Stimulated activated naive CD8-positive, alpha-beta T cell treated with anti-CD3 and anti-CD28 coated beads, Interleukin-15, amount 100 ng/mL, for 72 hours (primary cell): Measurements from ENCODE around the gene HOPX.
"Not testable (repeated sequence)": the region's sequence is repeated elsewhere in the genome, so short reads cannot be mapped to it uniquely, and the experiment has no call there.

ENCODE experiments used
- ATAC-seq: fragments of 150-1000 bp; cut with Tn5 transposase; 2 replicates; pipeline ENCODE4 v1.10.0; 2021; ENCODE audit warnings: mild to moderate bottlenecking, moderate library complexity
- DNase-seq, 2 donors: peaks; one replicate each; pipeline ENCODE4 v3.0.0; 2021 to 2022
- H3K27ac Mint-ChIP-seq, 2 donors: one replicate each; pipeline ENCODE4 v1.8.0; 2022; ENCODE audit warnings: mild to moderate bottlenecking in 2 of 2, mixed read lengths in 2 of 2, moderate library complexity in 2 of 2
- H3K27me3 Mint-ChIP-seq: one replicate; pipeline ENCODE4 v1.8.0; 2022; ENCODE audit warnings: mixed read lengths
- H3K4me1 Mint-ChIP-seq: one replicate; pipeline ENCODE4 v1.8.0; 2022; ENCODE audit warnings: mild to moderate bottlenecking, mixed read lengths
- H3K4me3 Mint-ChIP-seq, 2 donors: one replicate each; pipeline ENCODE4 v1.8.0; 2022; ENCODE audit warnings: mild to moderate bottlenecking in 2 of 2, mixed read lengths in 2 of 2, moderate library complexity in 1 of 2
- H3K9me3 Mint-ChIP-seq, 2 donors: one replicate each; pipeline ENCODE4 v1.8.0; 2022; ENCODE audit warnings: mixed read lengths in 2 of 2

Gene HOPX

DNA sequence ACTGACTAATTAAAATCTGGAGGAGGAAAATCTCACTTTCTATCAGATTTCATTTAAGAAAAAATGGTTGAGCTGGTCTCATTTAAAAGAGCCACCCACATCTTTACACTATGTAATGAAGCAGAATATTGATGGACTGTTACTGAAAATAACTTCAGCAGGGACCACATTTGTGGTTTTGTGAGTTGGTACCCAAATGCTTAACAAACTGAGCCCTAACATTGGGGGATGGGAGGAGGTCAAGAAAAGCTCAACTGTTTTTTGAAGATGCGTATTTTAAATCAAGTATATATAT is 30.1 kb downstream of the HOPX start:
- H3K27me3 Mint-ChIP-seq, result peaks cover 8% of the 10 kb centered on the region
- DNase-seq (peak in 1 of 2 donors; percentile 21), ATAC-seq (peak; percentile 63)
- H3K9me3 Mint-ChIP-seq, result peaks cover 13 to 15% of the 10 kb centered on the region in 2 donors
- H3K27ac Mint-ChIP-seq, result peak overlapping the region in 1 of 2 donors; percentile 92
- H3K4me1 Mint-ChIP-seq, result peaks cover 83% of the 10 kb centered on the region
- peak overlapping the region; percentile 11 to 67 for H3K4me3 Mint-ChIP-seq

- H3K4me3 Mint-ChIP-seq, result peak overlapping the region; percentile 43 to 77
- peaks cover 83% of the 10 kb centered on the region for H3K4me1 Mint-ChIP-seq
- H3K27me3 Mint-ChIP-seq, result peaks cover 6% of the 10 kb centered on the region
- ATAC-seq (peak; percentile 69), DNase-seq (peak in 1 of 2 donors; percentile 48)
- H3K9me3 Mint-ChIP-seq, result peaks cover 17 to 18% of the 10 kb centered on the region in 2 donors
- H3K27ac Mint-ChIP-seq, result peak overlapping the region; percentile 7 to 92
Measured at GRCh38 chr4:56650262-56651055, 30.6 kb downstream of the HOPX start.

DNA sequence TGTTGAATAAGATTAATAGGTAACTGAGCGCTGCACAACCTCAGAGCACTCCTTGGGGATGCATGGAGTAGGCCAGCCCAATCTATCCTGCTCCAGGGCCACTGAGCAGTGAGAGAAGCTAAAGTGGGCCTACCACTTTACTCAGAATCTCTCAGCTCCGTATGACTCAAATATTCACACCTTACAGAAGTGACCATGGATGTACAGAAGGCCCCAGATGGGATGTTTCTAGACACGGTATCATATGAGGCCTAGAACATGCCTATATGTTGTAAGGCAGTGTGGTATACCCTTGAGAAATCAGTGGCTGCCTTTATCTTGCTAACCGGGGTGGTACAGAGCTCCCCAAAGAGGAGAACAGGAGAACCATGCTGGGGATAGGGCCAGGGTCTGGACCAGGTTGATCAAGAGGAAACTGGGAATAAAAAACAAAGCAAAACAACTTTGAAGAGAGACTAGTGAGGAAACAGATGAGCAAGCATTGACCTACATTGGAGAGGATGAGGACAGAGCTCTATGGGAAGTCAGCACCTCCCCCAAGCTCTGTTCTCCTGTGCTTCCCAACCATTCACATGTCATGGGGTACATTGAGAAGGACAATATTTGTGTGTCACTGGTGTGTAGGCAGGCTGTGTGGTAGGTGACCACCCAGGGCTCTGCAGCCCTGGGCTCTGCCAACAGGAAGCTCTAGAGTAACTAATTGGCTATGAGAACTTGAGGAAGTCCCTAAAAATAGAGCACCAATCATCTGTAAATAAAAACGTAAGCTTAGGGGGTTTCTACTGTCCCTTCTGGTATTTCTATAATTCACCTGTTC is 31.4 kb downstream of the HOPX start:
- H3K4me3 Mint-ChIP-seq, result peak overlapping the region; percentile 55 to 77
- DNase-seq (no peak), ATAC-seq (peak; percentile 31)
- peaks cover 17 to 18% of the 10 kb centered on the region in 2 donors for H3K9me3 Mint-ChIP-seq
- peaks cover 75% of the 10 kb centered on the region for H3K4me1 Mint-ChIP-seq
- H3K27ac Mint-ChIP-seq, result peak overlapping the region; percentile 7 to 92
- H3K27me3 Mint-ChIP-seq, result no peaks in the 10 kb centered on the region

- Mint-ChIP-seq H3K4me3 (peak overlapping the region in 1 of 2 donors; percentile 64), H3K27ac (peak overlapping the region in 1 of 2 donors; percentile 63), H3K9me3 (peaks cover 17 to 18% of the 10 kb centered on the region in 2 donors), H3K4me1 (peaks cover 67% of the 10 kb centered on the region), H3K27me3 (no peaks in the 10 kb centered on the region)
- ATAC-seq (no peak), DNase-seq (no peak)
Measured at GRCh38 chr4:56648824-56649151, 32.3 kb downstream of the HOPX start.

DNA sequence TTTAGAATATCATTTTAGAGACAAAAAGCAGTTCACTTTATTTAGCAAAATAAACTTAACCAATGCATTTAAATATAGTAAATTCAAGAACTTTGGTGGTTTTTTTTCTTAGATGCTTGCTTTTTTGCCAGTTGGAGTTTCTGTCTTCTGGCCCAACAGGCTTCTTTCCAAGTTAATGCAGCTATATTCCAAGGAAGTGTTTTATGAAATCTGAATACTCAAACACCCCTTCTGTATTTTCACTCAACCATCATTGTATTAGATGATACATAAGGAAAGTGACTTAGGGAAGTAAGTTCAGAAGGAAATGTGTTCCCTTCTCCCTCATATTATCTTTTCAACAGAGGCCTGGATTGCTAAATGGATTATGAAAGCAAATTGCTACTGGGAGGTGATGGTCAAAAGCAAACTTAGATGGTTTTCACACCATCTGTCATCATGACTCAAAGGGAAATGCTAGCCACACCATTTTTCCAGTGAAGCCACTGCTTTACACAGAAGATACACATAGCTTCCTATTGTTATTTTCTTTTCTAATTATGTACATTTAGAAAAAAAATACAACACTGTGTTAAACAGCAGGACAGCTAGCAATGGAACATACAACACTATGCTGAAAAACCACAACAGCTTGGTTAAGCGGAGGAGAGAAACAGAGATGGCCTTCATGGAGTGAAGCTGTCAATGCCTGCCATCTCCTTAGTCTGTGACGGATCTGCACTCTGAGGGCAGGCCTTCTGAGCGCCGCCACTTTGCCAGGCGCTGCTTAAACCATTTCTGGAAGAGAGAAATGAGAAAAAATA is 32.9 kb downstream of the HOPX start:
- DNase-seq, result peak in 1 of 2 donors; percentile 21
- ATAC-seq, result peak; percentile 36
- Mint-ChIP-seq H3K9me3 (peaks cover 17 to 18% of the 10 kb centered on the region in 2 donors), H3K27ac (no peak overlapping the region), H3K4me3 (peak overlapping the region in 1 of 2 donors; percentile 64), H3K27me3 (no peaks in the 10 kb centered on the region), H3K4me1 (peaks cover 61% of the 10 kb centered on the region)

GRCh38 chr4:56646341-56646740 is 34.8 kb downstream of the HOPX start:
- Mint-ChIP-seq H3K27me3 (no peaks in the 10 kb centered on the region), H3K4me3 (no peak overlapping the region), H3K27ac (no peak overlapping the region), H3K4me1 (peaks cover 48% of the 10 kb centered on the region), H3K9me3 (peaks cover 17 to 18% of the 10 kb centered on the region in 2 donors)
- no peak for ATAC-seq
- no peak for DNase-seq

GRCh38 chr4:56643596-56643995 is 37.5 kb downstream of the HOPX start:
- Mint-ChIP-seq H3K4me1 (peaks cover 30% of the 10 kb centered on the region), H3K27ac (no peak overlapping the region), H3K9me3 (peaks cover 11% of the 10 kb centered on the region in 2 donors), H3K27me3 (no peaks in the 10 kb centered on the region), H3K4me3 (no peak overlapping the region)
- ATAC-seq (no peak), DNase-seq (no peak)

- peaks cover 9 to 10% of the 10 kb centered on the region in 2 donors for H3K9me3 Mint-ChIP-seq
- peaks cover 21% of the 10 kb centered on the region for H3K4me1 Mint-ChIP-seq
- no peak overlapping the region for H3K4me3 Mint-ChIP-seq
- no peak for DNase-seq
- no peaks in the 10 kb centered on the region for H3K27me3 Mint-ChIP-seq
- peak; percentile 80 for ATAC-seq
- no peak overlapping the region for H3K27ac Mint-ChIP-seq
Measured at GRCh38 chr4:56641494-56642051, 39.5 kb downstream of the HOPX start.

DNA sequence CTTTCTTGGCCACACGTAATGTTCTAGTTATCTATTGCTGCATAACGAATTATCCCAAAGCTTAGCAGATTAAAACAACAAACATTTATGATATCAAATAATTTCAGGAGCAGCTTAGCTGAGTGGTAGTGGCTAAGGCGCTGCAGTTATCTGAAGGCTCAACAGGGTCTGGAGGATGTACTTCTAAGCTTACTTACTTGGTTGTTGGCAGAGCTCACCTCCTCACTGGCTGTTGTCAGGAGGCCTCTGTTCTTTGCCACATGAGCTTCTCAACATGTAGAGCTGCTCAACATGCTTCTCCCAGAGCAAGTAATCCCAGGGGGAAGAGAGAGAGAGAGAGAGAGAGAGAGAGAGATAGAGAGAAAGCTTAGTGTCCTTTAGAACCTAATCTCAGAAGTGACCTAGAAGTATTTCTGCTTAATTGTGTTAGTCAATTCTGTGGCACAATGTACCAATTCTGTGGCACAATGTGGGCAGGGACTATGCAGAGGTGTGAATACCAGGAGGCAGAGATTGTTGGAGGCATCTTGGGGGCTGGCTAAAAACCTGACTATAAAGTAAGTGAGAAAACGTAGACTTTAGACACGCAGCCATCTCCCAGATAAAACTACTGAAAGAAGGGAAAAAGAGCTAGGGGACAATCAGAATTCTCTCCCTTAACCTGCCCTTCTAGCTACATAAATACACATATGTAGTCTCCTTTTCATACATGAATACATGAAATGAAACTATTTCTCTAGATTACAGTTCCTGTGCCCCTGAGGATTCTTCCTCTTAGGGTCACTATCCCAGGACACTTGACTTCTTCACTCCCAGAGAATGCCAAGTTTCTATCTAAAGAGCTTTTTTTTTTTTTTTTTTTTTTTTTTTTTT is 40.2 kb downstream of the HOPX start:
- H3K4me3 Mint-ChIP-seq, result no peak overlapping the region
- DNase-seq (no peak), ATAC-seq (peak; percentile 62)
- peaks cover 2 to 7% of the 10 kb centered on the region in 2 donors for H3K9me3 Mint-ChIP-seq
- no peaks in the 10 kb centered on the region for H3K27me3 Mint-ChIP-seq
- H3K27ac Mint-ChIP-seq, result peak overlapping the region in 1 of 2 donors; percentile 73
- H3K4me1 Mint-ChIP-seq, result peaks cover 14% of the 10 kb centered on the region

DNA sequence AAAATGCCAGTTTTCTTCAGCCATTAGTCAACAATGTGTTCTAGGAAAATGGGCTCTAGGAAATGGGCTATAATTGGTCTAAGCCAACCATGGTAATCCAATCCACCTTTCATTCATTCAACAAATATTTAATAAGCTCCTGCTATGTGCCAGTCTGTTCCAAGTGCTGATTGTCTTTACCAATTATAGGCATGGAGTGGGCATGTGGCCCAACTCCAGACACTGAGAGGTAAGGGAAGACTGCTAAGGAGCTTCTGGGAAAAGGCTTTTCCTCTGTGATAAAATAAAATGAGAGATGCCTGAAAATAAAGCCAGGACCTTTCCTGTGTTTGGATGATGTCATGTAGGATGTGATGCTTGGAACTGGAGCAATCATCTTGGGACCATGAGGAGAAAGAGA is 43.3 kb downstream of the HOPX start:
- H3K27ac Mint-ChIP-seq, result no peak overlapping the region
- H3K9me3 Mint-ChIP-seq, result peaks cover 0 to 7% of the 10 kb centered on the region in 2 donors
- H3K27me3 Mint-ChIP-seq, result no peaks in the 10 kb centered on the region
- no peak overlapping the region for H3K4me3 Mint-ChIP-seq
- DNase-seq (no peak), ATAC-seq (no peak)
- H3K4me1 Mint-ChIP-seq, result peaks cover 13% of the 10 kb centered on the region

- Mint-ChIP-seq H3K9me3 (peaks cover 0 to 7% of the 10 kb centered on the region in 2 donors), H3K27ac (no peak overlapping the region), H3K4me3 (no peak overlapping the region), H3K4me1 (peaks cover 13% of the 10 kb centered on the region), H3K27me3 (no peaks in the 10 kb centered on the region)
- DNase-seq (no peak), ATAC-seq (no peak)
Measured at GRCh38 chr4:56637154-56637553, 43.9 kb downstream of the HOPX start.

GRCh38 chr4:56634954-56635353 is 46.1 kb downstream of the HOPX start:
- not testable (repeated sequence) for ATAC-seq, H3K27me3 Mint-ChIP-seq, H3K4me3 Mint-ChIP-seq, H3K4me1 Mint-ChIP-seq, H3K9me3 Mint-ChIP-seq, H3K27ac Mint-ChIP-seq, DNase-seq

DNA sequence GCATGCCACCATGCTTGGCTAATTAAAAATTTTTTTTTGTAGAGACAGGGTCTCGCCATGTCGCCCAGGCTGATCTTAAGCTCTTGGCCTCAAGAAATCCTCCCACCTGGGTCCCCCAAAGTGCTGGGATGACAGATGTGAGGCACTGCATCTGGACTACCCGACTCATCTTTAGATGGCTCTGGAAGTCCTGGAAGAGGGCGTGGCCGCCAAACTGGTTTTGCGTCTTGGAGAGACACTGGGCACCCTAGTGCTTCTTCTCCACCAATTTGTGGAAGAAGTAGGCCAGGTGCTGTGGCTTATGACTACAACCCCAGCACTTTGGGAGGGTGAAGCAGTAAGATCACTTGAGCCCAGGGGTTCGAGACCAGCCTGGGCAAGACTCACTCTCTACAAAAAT is 47.6 kb downstream of the HOPX start:
- no peaks in the 10 kb centered on the region for H3K4me1 Mint-ChIP-seq
- peaks cover 7% of the 10 kb centered on the region in 2 donors for H3K9me3 Mint-ChIP-seq
- H3K4me3 Mint-ChIP-seq, result no peak overlapping the region
- H3K27ac Mint-ChIP-seq, result no peak overlapping the region
- DNase-seq (no peak), ATAC-seq (no peak)
- H3K27me3 Mint-ChIP-seq, result no peaks in the 10 kb centered on the region

- no peak overlapping the region for H3K4me3 Mint-ChIP-seq
- H3K27ac Mint-ChIP-seq, result no peak overlapping the region
- peaks cover 5 to 7% of the 10 kb centered on the region in 2 donors for H3K9me3 Mint-ChIP-seq
- ATAC-seq, result no peak
- H3K27me3 Mint-ChIP-seq, result no peaks in the 10 kb centered on the region
- no peaks in the 10 kb centered on the region for H3K4me1 Mint-ChIP-seq
- no peak for DNase-seq
Measured at GRCh38 chr4:56630876-56631666, 50.0 kb downstream of the HOPX start.
